HepG2 (cell line): Measurements from ENCODE around the gene SNPH. TPM values are rescaled to one million over a fixed set of nuclear protein-coding genes. Genes with fewer than 3 reads are reported as not detected.
A peak's percentile ranks its signal among the peaks of the same experiment; 100 is the strongest.

Experiments
- ELF3 ChIP-seq: IDR thresholded peaks from 2 replicates; pipeline ENCODE4 v1.6.1; 2016; ENCODE audit warnings: missing genetic modification reagents, missing compliant biosample characterization
- FOXA3 ChIP-seq: IDR thresholded peaks from 2 replicates; pipeline ENCODE4 v1.6.1; 2016; ENCODE audit warnings: missing genetic modification reagents, missing compliant biosample characterization
- JUNB ChIP-seq: sonication (generic); formaldehyde crosslinking; IDR thresholded peaks from 2 replicates; pipeline ENCODE4 v1.8.0; 2022; ENCODE audit warnings: missing genetic modification reagents, mild to moderate bottlenecking, borderline replicate concordance
- MAZ ChIP-seq, 2 experiments: sonication (generic) in 1 of 2; formaldehyde crosslinking in 1 of 2; IDR thresholded peaks; 2 replicates each; pipeline versions ENCODE4 v1.5.0 to v1.6.1; 2012 to 2020; ENCODE audit warnings: low read depth in 2 of 2, mild to moderate bottlenecking in 2 of 2, borderline replicate concordance in 1 of 2, improper control_type of control experiment in 1 of 2, low read length in 1 of 2, missing genetic modification reagents in 1 of 2, moderate library complexity in 1 of 2
- MTA1 ChIP-seq: sonication (generic); formaldehyde crosslinking; IDR thresholded peaks from 2 replicates; pipeline ENCODE4 v1.4.0; 2020; ENCODE audit warnings: missing genetic modification reagents, mild to moderate bottlenecking, borderline replicate concordance
- SKI ChIP-seq: fragments of 450-650 bp; IDR thresholded peaks from one replicate; pipeline ENCODE4 v1.6.1; 2018; ENCODE audit warnings: mild to moderate bottlenecking; ENCODE audit not compliant: partially characterized antibody
- SMC3 ChIP-seq: IDR thresholded peaks from 2 replicates; pipeline ENCODE4 v1.6.1; 2011; ENCODE audit warnings: low read length, improper control_type of control experiment
- TBX3 ChIP-seq: fragments of 450-650 bp; IDR thresholded peaks from 2 replicates; pipeline ENCODE4 v1.6.1; 2017; ENCODE audit warnings: antibody characterized with exemption, mild to moderate bottlenecking, inconsistent platforms, borderline replicate concordance
- TCF12 ChIP-seq, 2 experiments: fragments of 450-650 bp in 1 of 2; sonication (generic) in 1 of 2; formaldehyde crosslinking in 1 of 2; IDR thresholded peaks; 2 replicates each; pipeline versions ENCODE4 v1.6.1 to v1.8.0; 2017 to 2022; ENCODE audit warnings: antibody characterized with exemption in 1 of 2, mild to moderate bottlenecking in 1 of 2, missing genetic modification reagents in 1 of 2, moderate library complexity in 1 of 2
- ZBTB20 ChIP-seq: sonication (generic); formaldehyde crosslinking; IDR thresholded peaks from 2 replicates; pipeline ENCODE4 v1.8.1; 2023; ENCODE audit warnings: missing genetic modification reagents, low read depth, mild to moderate bottlenecking, borderline replicate concordance
- ZEB1 ChIP-seq: IDR thresholded peaks from 2 replicates; pipeline ENCODE4 v1.6.1; 2012; ENCODE audit warnings: mild to moderate bottlenecking, low read depth, inconsistent platforms; ENCODE audit not compliant: insufficient replicate concordance
- ZNF317 ChIP-seq: sonication (generic); formaldehyde crosslinking; IDR thresholded peaks from 2 replicates; pipeline ENCODE4 v1.5.0; 2020; ENCODE audit warnings: mild to moderate bottlenecking, missing genetic modification reagents
- ZNF333 ChIP-seq: sonication (generic); formaldehyde crosslinking; IDR thresholded peaks from 2 replicates; pipeline ENCODE4 v1.4.0; 2020; ENCODE audit warnings: mild to moderate bottlenecking, missing genetic modification reagents, borderline replicate concordance
- ZNF605 ChIP-seq: sonication (generic); formaldehyde crosslinking; IDR thresholded peaks from 2 replicates; pipeline ENCODE4 v1.8.0; 2022; ENCODE audit warnings: mild to moderate bottlenecking, missing genetic modification reagents
- ZNF746 ChIP-seq: sonication (generic); formaldehyde crosslinking; IDR thresholded peaks from 2 replicates; pipeline ENCODE4 v1.8.0; 2022; ENCODE audit warnings: mild to moderate bottlenecking, missing genetic modification reagents
- ZSCAN12 ChIP-seq: sonication (generic); formaldehyde crosslinking; IDR thresholded peaks from 2 replicates; pipeline ENCODE4 v1.9.0; 2021; ENCODE audit warnings: mild to moderate bottlenecking, missing genetic modification reagents
- polyA plus RNA-seq, 8 experiments: library from polyadenylated mRNA; depleted of rRNA in 3 of 8; stranded (reverse) in 7 of 8; unstranded in 1 of 8; fragments of >200 nt; fragmentation: Illumina TruSeq in 4 of 8; extraction: Trizol in 4 of 8; gene quantifications; 2 replicates each; pipeline versions ENCODE4 v1.2.1 to v1.2.3, GENCODE V29; 2011 to 2016; ENCODE audit warnings: low read depth in 4 of 8, missing spikeins in 1 of 8, mixed read lengths in 1 of 8; ENCODE audit not compliant: insufficient read depth in 1 of 8
- total RNA-seq, 5 experiments: library from RNA; depleted of rRNA; stranded (reverse); fragments of >200 nt; fragmentation: Illumina TruSeq; extraction: Trizol; gene quantifications; 2 replicates each; pipeline ENCODE4 v1.2.3, GENCODE V29; 2016; ENCODE audit warnings: low read depth in 1 of 5
- TF ChIP-seq, protein P1 (sequence below), 2 experiments: sonication (generic) in 1 of 2; formaldehyde crosslinking in 1 of 2; IDR thresholded peaks; 2 replicates each; pipeline versions ENCODE4 v1.4.0 to v1.6.1; 2016 to 2020; ENCODE audit warnings: borderline replicate concordance in 1 of 2, low read depth in 1 of 2, mild to moderate bottlenecking in 1 of 2, missing genetic modification reagents in 1 of 2
- TF ChIP-seq, protein P2 (sequence below): sonication (generic); IDR thresholded peaks from 2 replicates; pipeline ENCODE4 v1.6.1; 2016; ENCODE audit warnings: low read depth, borderline replicate concordance
- TF ChIP-seq, protein P3 (sequence below): sonication (generic); formaldehyde crosslinking; IDR thresholded peaks from 2 replicates; pipeline ENCODE4 v1.4.0; 2020; ENCODE audit warnings: missing genetic modification reagents

Gene SNPH
- total and polyA plus RNA-seq, 2 of the 13 experiments (the other 11 are each of a cell fraction or from before 2014, with no cell fraction given): 0.09 TPM; not detected in 1

- TF ChIP-seq ZEB1 (peak; percentile 64), ELF3 (peak; percentile 66), ZSCAN12 (CRISPR knock-in tag) (no peak), ZNF317 (CRISPR knock-in tag) (peak; percentile 36; the same call in 1 of the 2 replicates), ZNF746 (CRISPR knock-in tag) (peak; percentile 66; the same call in 1 of the 2 replicates), SMC3 (peak; percentile 69), MAZ (IDR thresholded peaks at IDR 0.05; ENCODE audit: borderline replicate concordance, low read depth, low read length) (no peak; the same call in 1 of the 2 replicates), MAZ (CRISPR knock-in tag; IDR thresholded peaks at IDR 0.05; ENCODE audit: low read depth) (peak; percentile 65; the same call in 1 of the 2 replicates), SKI (peak; percentile 46), MTA1 (CRISPR knock-in tag) (peak; percentile 96), TCF12 (IDR thresholded peaks at IDR 0.05) (no peak), TCF12 (CRISPR knock-in tag; IDR thresholded peaks at IDR 0.05) (0 out of 2 replicates have a peak, but pooled peaks have one; percentile 65), JUNB (CRISPR knock-in tag) (no peak), ZNF333 (no peak), FOXA3 (peak; percentile 55), ZNF605 (CRISPR knock-in tag) (peak; percentile 71; the same call in 1 of the 2 replicates), TBX3 (no peak), ZBTB20 (CRISPR knock-in tag) (peak; percentile 34; the same call in 1 of the 2 replicates)
- TF ChIP-seq, protein P1, sequence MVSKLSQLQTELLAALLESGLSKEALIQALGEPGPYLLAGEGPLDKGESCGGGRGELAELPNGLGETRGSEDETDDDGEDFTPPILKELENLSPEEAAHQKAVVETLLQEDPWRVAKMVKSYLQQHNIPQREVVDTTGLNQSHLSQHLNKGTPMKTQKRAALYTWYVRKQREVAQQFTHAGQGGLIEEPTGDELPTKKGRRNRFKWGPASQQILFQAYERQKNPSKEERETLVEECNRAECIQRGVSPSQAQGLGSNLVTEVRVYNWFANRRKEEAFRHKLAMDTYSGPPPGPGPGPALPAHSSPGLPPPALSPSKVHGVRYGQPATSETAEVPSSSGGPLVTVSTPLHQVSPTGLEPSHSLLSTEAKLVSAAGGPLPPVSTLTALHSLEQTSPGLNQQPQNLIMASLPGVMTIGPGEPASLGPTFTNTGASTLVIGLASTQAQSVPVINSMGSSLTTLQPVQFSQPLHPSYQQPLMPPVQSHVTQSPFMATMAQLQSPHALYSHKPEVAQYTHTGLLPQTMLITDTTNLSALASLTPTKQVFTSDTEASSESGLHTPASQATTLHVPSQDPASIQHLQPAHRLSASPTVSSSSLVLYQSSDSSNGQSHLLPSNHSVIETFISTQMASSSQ (IDR thresholded peaks at IDR 0.05; ENCODE audit: low read depth): no peak
- TF ChIP-seq, protein P1 (CRISPR knock-in tag; IDR thresholded peaks at IDR 0.05; ENCODE audit: borderline replicate concordance): peak; percentile 49; the same call in 1 of the 2 replicates
- TF ChIP-seq, protein P2, sequence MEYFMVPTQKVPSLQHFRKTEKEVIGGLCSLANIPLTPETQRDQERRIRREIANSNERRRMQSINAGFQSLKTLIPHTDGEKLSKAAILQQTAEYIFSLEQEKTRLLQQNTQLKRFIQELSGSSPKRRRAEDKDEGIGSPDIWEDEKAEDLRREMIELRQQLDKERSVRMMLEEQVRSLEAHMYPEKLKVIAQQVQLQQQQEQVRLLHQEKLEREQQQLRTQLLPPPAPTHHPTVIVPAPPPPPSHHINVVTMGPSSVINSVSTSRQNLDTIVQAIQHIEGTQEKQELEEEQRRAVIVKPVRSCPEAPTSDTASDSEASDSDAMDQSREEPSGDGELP: peak; percentile 66; the same call in 1 of the 2 replicates
- TF ChIP-seq, protein P3, sequence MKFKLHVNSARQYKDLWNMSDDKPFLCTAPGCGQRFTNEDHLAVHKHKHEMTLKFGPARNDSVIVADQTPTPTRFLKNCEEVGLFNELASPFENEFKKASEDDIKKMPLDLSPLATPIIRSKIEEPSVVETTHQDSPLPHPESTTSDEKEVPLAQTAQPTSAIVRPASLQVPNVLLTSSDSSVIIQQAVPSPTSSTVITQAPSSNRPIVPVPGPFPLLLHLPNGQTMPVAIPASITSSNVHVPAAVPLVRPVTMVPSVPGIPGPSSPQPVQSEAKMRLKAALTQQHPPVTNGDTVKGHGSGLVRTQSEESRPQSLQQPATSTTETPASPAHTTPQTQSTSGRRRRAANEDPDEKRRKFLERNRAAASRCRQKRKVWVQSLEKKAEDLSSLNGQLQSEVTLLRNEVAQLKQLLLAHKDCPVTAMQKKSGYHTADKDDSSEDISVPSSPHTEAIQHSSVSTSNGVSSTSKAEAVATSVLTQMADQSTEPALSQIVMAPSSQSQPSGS (CRISPR knock-in tag): peak; percentile 38; the same call in 1 of the 2 replicates
Observed at GRCh38 chr20:1327827-1328679, 62.0 kb downstream of the SNPH start (continued).
